Prostate gland (tissue), 2 donors: ENCODE data around the gene GDPD5.

ENCODE experiments used
- POLR2A ChIP-seq: fragments of 450-650 bp; IDR thresholded peaks from one replicate; pipeline ENCODE4 v1.6.1; 2016; ENCODE audit warnings: antibody characterized with exemption, mild to moderate bottlenecking
- TF ChIP-seq, protein P1 (sequence below), 4 experiments: fragments of 200-600 bp in 2 of 4; fragments of 450-650 bp in 2 of 4; sonication (generic) in 2 of 4; IDR thresholded peaks; 1 replicate in 3 of 4; 2 replicates in 1 of 4; pipeline ENCODE4 v1.5.1; 2016 to 2019; ENCODE audit warnings: antibody characterized with exemption in 4 of 4, mild to moderate bottlenecking in 2 of 4, moderate library complexity in 2 of 4

DNA sequence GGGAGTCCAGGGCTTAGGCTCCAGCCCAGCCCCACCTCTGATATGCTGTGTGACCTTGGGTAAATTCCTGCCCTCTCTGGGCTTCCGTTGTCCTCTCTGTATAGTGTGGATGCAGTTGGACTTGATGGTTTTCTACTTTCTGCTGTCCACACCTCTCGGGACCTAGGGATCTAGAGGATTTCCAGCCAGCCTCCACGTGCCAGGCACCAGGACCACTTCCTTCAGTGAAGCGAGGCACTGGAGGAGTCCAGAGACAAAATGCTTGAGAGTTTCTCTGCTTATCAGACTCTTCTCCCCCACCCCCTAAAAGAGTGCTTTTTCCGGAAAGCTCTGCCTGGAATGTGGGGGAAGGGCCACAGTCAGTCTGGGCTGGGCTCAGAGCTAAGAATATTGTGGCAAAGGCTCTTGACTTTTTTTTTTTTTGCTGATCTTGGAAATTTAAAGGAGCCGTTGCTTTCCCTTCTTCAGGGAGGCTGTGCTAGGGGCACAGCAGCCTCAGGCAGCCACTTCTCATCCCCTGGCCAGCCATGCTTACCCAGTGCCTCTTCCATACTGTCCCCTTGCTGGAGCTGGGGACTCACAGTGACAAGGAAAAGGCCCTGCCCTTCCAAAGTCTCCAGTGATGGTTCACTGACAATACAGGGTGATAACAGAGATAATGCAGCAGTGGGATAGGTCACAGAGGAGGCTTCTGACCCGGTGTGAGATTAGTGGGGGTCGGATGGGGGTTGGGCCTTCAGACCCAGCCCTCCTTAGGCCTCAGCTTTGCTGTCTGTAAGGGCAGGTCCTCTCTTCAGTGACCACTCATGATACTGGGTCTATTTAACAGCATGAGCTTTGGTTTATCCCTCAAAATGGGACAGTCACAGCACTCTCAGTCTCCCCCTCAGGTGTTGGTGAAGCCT lies 33.5 kb upstream of the GDPD5 start:
- TF ChIP-seq, protein P1, sequence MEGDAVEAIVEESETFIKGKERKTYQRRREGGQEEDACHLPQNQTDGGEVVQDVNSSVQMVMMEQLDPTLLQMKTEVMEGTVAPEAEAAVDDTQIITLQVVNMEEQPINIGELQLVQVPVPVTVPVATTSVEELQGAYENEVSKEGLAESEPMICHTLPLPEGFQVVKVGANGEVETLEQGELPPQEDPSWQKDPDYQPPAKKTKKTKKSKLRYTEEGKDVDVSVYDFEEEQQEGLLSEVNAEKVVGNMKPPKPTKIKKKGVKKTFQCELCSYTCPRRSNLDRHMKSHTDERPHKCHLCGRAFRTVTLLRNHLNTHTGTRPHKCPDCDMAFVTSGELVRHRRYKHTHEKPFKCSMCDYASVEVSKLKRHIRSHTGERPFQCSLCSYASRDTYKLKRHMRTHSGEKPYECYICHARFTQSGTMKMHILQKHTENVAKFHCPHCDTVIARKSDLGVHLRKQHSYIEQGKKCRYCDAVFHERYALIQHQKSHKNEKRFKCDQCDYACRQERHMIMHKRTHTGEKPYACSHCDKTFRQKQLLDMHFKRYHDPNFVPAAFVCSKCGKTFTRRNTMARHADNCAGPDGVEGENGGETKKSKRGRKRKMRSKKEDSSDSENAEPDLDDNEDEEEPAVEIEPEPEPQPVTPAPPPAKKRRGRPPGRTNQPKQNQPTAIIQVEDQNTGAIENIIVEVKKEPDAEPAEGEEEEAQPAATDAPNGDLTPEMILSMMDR (IDR thresholded peaks at IDR 0.05) = no peak
- no peak for TF ChIP-seq POLR2A
